Neural cell (in vitro differentiated cells): ENCODE measurements around the gene FBXL20. TPM values are rescaled to one million over a fixed set of nuclear protein-coding genes. Genes with fewer than 3 reads are reported as not detected.

ENCODE experiments used
- H2AFZ ChIP-seq: fragments of 200-600, 300-800 bp; sonication (generic), shearing (Covaris generic); 2 replicates; pipeline ENCODE4 v1.6.0; 2014; ENCODE audit warnings: low read depth, mild to moderate bottlenecking, antibody characterized with exemption, low read length, moderate library complexity
- H3F3A ChIP-seq: fragments of 200-600 bp; shearing (Covaris generic); 2 replicates; pipeline ENCODE4 v1.6.1; 2016; ENCODE audit warnings: mild to moderate bottlenecking, moderate library complexity, mixed read lengths, antibody characterized with exemption, low read length; ENCODE audit not compliant: insufficient read depth, poor library complexity, severe bottlenecking
- H3K27ac ChIP-seq: fragments of 200-600, 300-800 bp; sonication (generic), shearing (Covaris generic); 2 replicates; pipeline ENCODE4 v1.5.1; 2014; ENCODE audit warnings: mild to moderate bottlenecking, low read length, moderate library complexity
- H3K27me3 ChIP-seq: fragments of 300-800, 200-600 bp; sonication (generic), shearing (Covaris generic); 2 replicates; pipeline ENCODE4 v1.6.0; 2014; ENCODE audit warnings: mild to moderate bottlenecking, low read depth, low read length, moderate library complexity; ENCODE audit not compliant: insufficient read depth
- H3K36me3 ChIP-seq: fragments of 300-800, 200-600 bp; sonication (generic), shearing (Covaris generic); 2 replicates; pipeline ENCODE4 v1.5.1; 2014; ENCODE audit warnings: mild to moderate bottlenecking, antibody characterized with exemption, low read length, moderate library complexity; ENCODE audit not compliant: insufficient read depth
- H3K4me2 ChIP-seq: fragments of 300-800, 200-600 bp; sonication (generic), shearing (Covaris generic); 2 replicates; pipeline ENCODE4 v1.6.0; 2014; ENCODE audit warnings: mild to moderate bottlenecking, low read length
- H3K4me3 ChIP-seq: fragments of 300-800, 200-600 bp; sonication (generic), shearing (Covaris generic); 2 replicates; pipeline ENCODE4 v1.5.1; 2014; ENCODE audit warnings: mild to moderate bottlenecking, low read length, moderate library complexity
- H3K79me2 ChIP-seq: fragments of 200-600 bp; shearing (Covaris generic); replicated peaks from 2 replicates; pipeline ENCODE4 v1.6.0; 2014; ENCODE audit warnings: mild to moderate bottlenecking, low read length, moderate library complexity; ENCODE audit not compliant: insufficient read depth
- H3K9ac ChIP-seq: fragments of 300-800, 200-600 bp; sonication (generic), shearing (Covaris generic); 2 replicates; pipeline ENCODE4 v1.6.1; 2016; ENCODE audit warnings: mild to moderate bottlenecking, low read length, mixed read lengths
- H3K9me2 ChIP-seq: fragments of 200-600 bp; shearing (Covaris generic); 2 replicates; pipeline ENCODE4 v1.6.1; 2016; ENCODE audit warnings: mild to moderate bottlenecking, low read length, mixed read lengths; ENCODE audit not compliant: insufficient read depth
- H3K9me3 ChIP-seq: fragments of 200-600, 300-800 bp; sonication (generic), shearing (Covaris generic); 2 replicates; pipeline ENCODE4 v1.6.1; 2016; ENCODE audit warnings: mild to moderate bottlenecking, mixed run types, low read length, moderate library complexity, mixed read lengths
- H4K20me1 ChIP-seq: fragments of 200-600 bp; shearing (Covaris generic); 2 replicates; pipeline ENCODE4 v1.6.1; 2016; ENCODE audit warnings: mild to moderate bottlenecking, mixed run types; ENCODE audit not compliant: insufficient read depth
- CTCF ChIP-seq: fragments of 450-650 bp; IDR thresholded peaks from 2 replicates; pipeline ENCODE4 v1.5.1; 2014; ENCODE audit warnings: antibody characterized with exemption, mild to moderate bottlenecking, moderate library complexity; ENCODE audit not compliant: poor library complexity, severe bottlenecking
- EP300 ChIP-seq: fragments of 450-650 bp; conservative IDR thresholded peaks from 2 replicates; pipeline ENCODE4 v1.6.1; 2014; ENCODE audit warnings: antibody characterized with exemption, mild to moderate bottlenecking, moderate library complexity; ENCODE audit not compliant: poor library complexity, severe bottlenecking
- EZH2 ChIP-seq: fragments of 200-600, 300-800 bp; shearing (Covaris generic), sonication (generic); IDR thresholded peaks from 2 replicates; pipeline ENCODE4 v1.6.1; 2014; ENCODE audit warnings: antibody characterized with exemption, low read length, borderline replicate concordance, mild to moderate bottlenecking; ENCODE audit not compliant: insufficient read depth, poor library complexity, severe bottlenecking
- MXI1 ChIP-seq: fragments of 450-650 bp; conservative IDR thresholded peaks from 2 replicates; pipeline ENCODE4 v1.6.1; 2014; ENCODE audit warnings: antibody characterized with exemption, mild to moderate bottlenecking; ENCODE audit not compliant: poor library complexity, severe bottlenecking
- POLR2AphosphoS5 ChIP-seq: IDR thresholded peaks from 2 replicates; pipeline ENCODE4 v1.6.1; 2012
- RAD21 ChIP-seq: fragments of 450-650 bp; conservative IDR thresholded peaks from 2 replicates; pipeline ENCODE4 v1.6.1; 2014; ENCODE audit warnings: antibody characterized with exemption, mild to moderate bottlenecking, moderate library complexity
- REST ChIP-seq: IDR thresholded peaks from 2 replicates; pipeline ENCODE4 v1.6.1; 2012; ENCODE audit warnings: borderline replicate concordance
- SMC3 ChIP-seq: fragments of 450-650 bp; conservative IDR thresholded peaks from 2 replicates; pipeline ENCODE4 v1.6.1; 2014; ENCODE audit warnings: antibody characterized with exemption, mild to moderate bottlenecking, moderate library complexity; ENCODE audit not compliant: poor library complexity
- TAF1 ChIP-seq: IDR thresholded peaks from 2 replicates; pipeline ENCODE4 v1.6.1; 2012; ENCODE audit warnings: low read depth
- polyA plus RNA-seq: library from polyadenylated mRNA; depleted of rRNA; stranded (reverse); fragments of >200 nt; gene quantifications from 2 replicates; pipeline ENCODE4 v1.2.3, GENCODE V29; 2014

The FBXL20 gene
- polyA plus RNA-seq, 1 donor from 2014 or later: 12.0 TPM

- Histone ChIP-seq H3K27ac (no peak overlapping the region), H3K9me3 (no peaks in the 10 kb centered on the region), H3K27me3 (peaks cover 10% of the 10 kb centered on the region), H3K79me2 (no peaks in the 10 kb centered on the region), H3F3A (no peaks in the 10 kb centered on the region), H3K9me2 (no peaks in the 10 kb centered on the region), H3K9ac (peak overlapping the region; percentile 41), H4K20me1 (no peaks in the 10 kb centered on the region), H3K4me3 (peak overlapping the region; percentile 55), H3K4me2 (no peak overlapping the region), H2AFZ (no peak overlapping the region), H3K36me3 (no peaks in the 10 kb centered on the region)
- TF ChIP-seq EZH2 (no peak), TAF1 (no peak), SMC3 (no peak), MXI1 (no peak), EP300 (no peak), CTCF (no peak), REST (no peak), POLR2AphosphoS5 (no peak)
Observed at GRCh38 chr17:39210093-39210434, 191.4 kb downstream of the FBXL20 start.

- H3K79me2 ChIP-seq: no peaks in the 10 kb centered on the region
- no peak overlapping the region for H3K27ac ChIP-seq
- H3F3A ChIP-seq: no peaks in the 10 kb centered on the region
- TF ChIP-seq MXI1 (no peak), EZH2 (no peak)
- H4K20me1 ChIP-seq: no peaks in the 10 kb centered on the region
- H2AFZ ChIP-seq: no peak overlapping the region
- H3K27me3 ChIP-seq: peaks cover 10% of the 10 kb centered on the region
- H3K4me3 ChIP-seq: peak overlapping the region; percentile 55
- no peaks in the 10 kb centered on the region for H3K36me3 ChIP-seq
- H3K9me3 ChIP-seq: no peaks in the 10 kb centered on the region
- H3K9ac ChIP-seq: peak overlapping the region; percentile 41
- H3K4me2 ChIP-seq: no peak overlapping the region
- H3K9me2 ChIP-seq: no peaks in the 10 kb centered on the region
Observed at GRCh38 chr17:39209317-39210092, 191.9 kb downstream of the FBXL20 start.

GRCh38 chr17:39208893-39209292, 192.5 kb downstream of the FBXL20 start:
- H4K20me1 ChIP-seq: no peaks in the 10 kb centered on the region
- no peak overlapping the region for H3K4me3 ChIP-seq
- H3K9ac ChIP-seq: no peak overlapping the region
- no peak overlapping the region for H3K27ac ChIP-seq
- H3K9me3 ChIP-seq: no peaks in the 10 kb centered on the region
- H3K36me3 ChIP-seq: no peaks in the 10 kb centered on the region
- H3F3A ChIP-seq: no peaks in the 10 kb centered on the region
- H3K27me3 ChIP-seq: peaks cover 10% of the 10 kb centered on the region
- no peak overlapping the region for H2AFZ ChIP-seq
- no peaks in the 10 kb centered on the region for H3K9me2 ChIP-seq
- H3K4me2 ChIP-seq: no peak overlapping the region
- no peak for TF ChIP-seq TAF1
- TF ChIP-seq SMC3: no peak
- TF ChIP-seq RAD21: no peak
- TF ChIP-seq MXI1: no peak
- TF ChIP-seq EP300: no peak
- TF ChIP-seq REST: no peak
- no peak for TF ChIP-seq EZH2
- no peak for TF ChIP-seq POLR2AphosphoS5
- TF ChIP-seq CTCF: no peak
- no peaks in the 10 kb centered on the region for H3K79me2 ChIP-seq
